GM18519 (cell line): ENCODE results near the gene FBXL12.
"Not testable (repeated sequence)": the region's sequence is repeated elsewhere in the genome, so short reads cannot be mapped to it uniquely, and the experiment has no call there.

Experiments
- ATAC-seq: cut with Tn5 transposase; IDR thresholded peaks from one replicate; pipeline ENCODE4 v1.9.1; 2021; ENCODE audit warnings: mild to moderate bottlenecking, moderate library complexity; ENCODE audit not compliant: unreplicated experiment, low FRiP score

The FBXL12 gene

GRCh38 chr19:9793071-9793591 is 25.7 kb downstream of the FBXL12 start:
- no peak for ATAC-seq

GRCh38 chr19:9792206-9793070 is 26.4 kb downstream of the FBXL12 start:
- no peak for ATAC-seq

- no peak for ATAC-seq
Observed at GRCh38 chr19:9791552-9792205, 27.2 kb downstream of the FBXL12 start.

GRCh38 chr19:9791073-9791367 is 27.9 kb downstream of the FBXL12 start:
- ATAC-seq, result not testable (repeated sequence)

GRCh38 chr19:9789579-9789978 is 29.3 kb downstream of the FBXL12 start:
- ATAC-seq, result not testable (repeated sequence)

GRCh38 chr19:9789066-9789465 is 29.8 kb downstream of the FBXL12 start:
- ATAC-seq, result no peak

GRCh38 chr19:9788604-9789003 is 30.3 kb downstream of the FBXL12 start:
- not testable (repeated sequence) for ATAC-seq

GRCh38 chr19:9786819-9787218 is 32.1 kb downstream of the FBXL12 start:
- ATAC-seq, result no peak

GRCh38 chr19:9786342-9786741 is 32.5 kb downstream of the FBXL12 start:
- no peak for ATAC-seq

GRCh38 chr19:9785367-9786331 is 33.2 kb downstream of the FBXL12 start:
- peak; percentile 58 for ATAC-seq

GRCh38 chr19:9784163-9784496 is 34.7 kb downstream of the FBXL12 start:
- not testable (repeated sequence) for ATAC-seq

- no peak for ATAC-seq
Observed at GRCh38 chr19:9782338-9782737, 36.5 kb downstream of the FBXL12 start.

- ATAC-seq, result peak; percentile 85
Observed at GRCh38 chr19:9768175-9769112, 50.4 kb downstream of the FBXL12 start, which contains the start of gene ZNF846. TSS of gene ZNF846 (minus strand) at chr19:9768738. CDS start at chr19:9764950, 3,788 bp downstream.
